ENCODE measurements around the gene AKR1A1. TPM values are rescaled to one million over a fixed set of nuclear protein-coding genes. Genes with fewer than 3 reads are reported as not detected.
A peak's percentile ranks its signal among the peaks of the same experiment; 100 is the strongest.

AKR1A1 gene
- total RNA-seq, 1 donor from 2014 or later: 179 TPM

DNA sequence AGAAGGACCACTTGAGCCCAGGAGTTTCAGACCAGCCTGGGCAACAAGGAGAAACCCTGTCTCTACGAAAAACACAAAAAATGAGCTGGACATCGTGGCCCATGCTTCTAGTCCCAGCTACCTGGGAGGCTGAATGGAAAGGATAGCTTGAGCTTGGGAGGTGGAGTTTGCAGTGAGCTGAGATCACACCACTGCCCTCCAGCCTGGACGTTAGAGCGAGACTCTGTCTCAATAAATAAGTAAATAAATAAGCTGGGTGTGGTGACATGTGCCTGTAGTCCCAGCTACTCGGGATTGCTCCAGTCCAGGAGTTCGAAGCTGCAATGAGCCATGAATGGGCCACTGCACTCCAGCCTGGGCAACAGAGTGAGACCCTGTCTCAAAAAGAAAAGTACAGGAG is 3.6 kb downstream of the AKR1A1 start:
- Mint-ChIP-seq H3K36me3 (peaks cover 14% of the 10 kb centered on the region), H3K9me3 (no peaks in the 10 kb centered on the region)
- TF ChIP-seq CTCF (conservative IDR thresholded peaks at IDR 0.05): no peak

GRCh38 chr1:45557422-45557944 is 6.9 kb downstream of the AKR1A1 start:
- H3K4me1 Mint-ChIP-seq (ENCODE audit: unreplicated experiment): peaks cover 10% of the 10 kb centered on the region
- no peak overlapping the region for H3K27ac Mint-ChIP-seq
- H3K27me3 Mint-ChIP-seq: no peaks in the 10 kb centered on the region
- H3K36me3 Mint-ChIP-seq: peaks cover 18% of the 10 kb centered on the region
- no peaks in the 10 kb centered on the region for H3K9me3 Mint-ChIP-seq
- DNase-seq (ENCODE audit: extremely low spot score, unreplicated experiment): no peak
- TF ChIP-seq CTCF (conservative IDR thresholded peaks at IDR 0.05): no peak
- peak overlapping the region; percentile 20 for H3K4me3 Mint-ChIP-seq

More for the DNA sequence above, 3.6 kb downstream of the AKR1A1 start:
- Mint-ChIP-seq H3K27me3 (peaks cover 3% of the 10 kb centered on the region), H3K4me1 (ENCODE audit: unreplicated experiment) (peaks cover 25% of the 10 kb centered on the region), H3K27ac (no peak overlapping the region), H3K4me3 (no peak overlapping the region)
- DNase-seq (ENCODE audit: extremely low spot score, unreplicated experiment): no peak

- no peak overlapping the region for H3K27ac Mint-ChIP-seq
- no peak for TF ChIP-seq CTCF (conservative IDR thresholded peaks at IDR 0.05)
- no peaks in the 10 kb centered on the region for H3K27me3 Mint-ChIP-seq
- H3K4me3 Mint-ChIP-seq: no peak overlapping the region
- peaks cover 31% of the 10 kb centered on the region for H3K36me3 Mint-ChIP-seq
- H3K9me3 Mint-ChIP-seq: no peaks in the 10 kb centered on the region
- H3K4me1 Mint-ChIP-seq (ENCODE audit: unreplicated experiment): peaks cover 4% of the 10 kb centered on the region
- DNase-seq (ENCODE audit: extremely low spot score, unreplicated experiment): no peak
Observed at GRCh38 chr1:45563843-45564242, 13.2 kb downstream of the AKR1A1 start.

GRCh38 chr1:45566722-45567121 is 16.1 kb downstream of the AKR1A1 start:
- no peak for TF ChIP-seq CTCF (conservative IDR thresholded peaks at IDR 0.05)
- no peaks in the 10 kb centered on the region for H3K4me1 Mint-ChIP-seq (ENCODE audit: unreplicated experiment)
- DNase-seq (ENCODE audit: extremely low spot score, unreplicated experiment): no peak
- H3K36me3 Mint-ChIP-seq: peaks cover 32% of the 10 kb centered on the region
- no peaks in the 10 kb centered on the region for H3K27me3 Mint-ChIP-seq
- H3K9me3 Mint-ChIP-seq: no peaks in the 10 kb centered on the region
- no peak overlapping the region for H3K4me3 Mint-ChIP-seq
- H3K27ac Mint-ChIP-seq: no peak overlapping the region

DNA sequence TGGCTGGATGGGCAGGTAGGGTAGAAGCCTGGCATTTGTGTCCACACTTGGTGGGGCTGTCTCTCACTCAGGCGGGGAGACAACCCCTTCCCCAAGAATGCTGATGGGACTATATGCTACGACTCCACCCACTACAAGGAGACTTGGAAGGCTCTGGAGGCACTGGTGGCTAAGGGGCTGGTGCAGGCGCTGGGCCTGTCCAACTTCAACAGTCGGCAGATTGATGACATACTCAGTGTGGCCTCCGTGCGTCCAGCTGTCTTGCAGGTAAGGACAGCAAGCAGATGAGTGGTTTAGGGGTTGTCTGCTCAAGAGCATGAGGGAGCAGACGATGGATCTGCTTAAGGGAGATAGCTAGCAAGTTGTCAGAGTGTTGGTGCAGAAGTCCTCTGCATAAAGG is 17.3 kb downstream of the AKR1A1 start:
- H3K4me1 Mint-ChIP-seq (ENCODE audit: unreplicated experiment): no peaks in the 10 kb centered on the region
- peaks cover 28% of the 10 kb centered on the region for H3K36me3 Mint-ChIP-seq
- H3K4me3 Mint-ChIP-seq: no peak overlapping the region
- DNase-seq (ENCODE audit: extremely low spot score, unreplicated experiment): no peak
- no peaks in the 10 kb centered on the region for H3K27me3 Mint-ChIP-seq
- no peak overlapping the region for H3K27ac Mint-ChIP-seq
- no peaks in the 10 kb centered on the region for H3K9me3 Mint-ChIP-seq
- TF ChIP-seq CTCF (conservative IDR thresholded peaks at IDR 0.05): no peak

DNA sequence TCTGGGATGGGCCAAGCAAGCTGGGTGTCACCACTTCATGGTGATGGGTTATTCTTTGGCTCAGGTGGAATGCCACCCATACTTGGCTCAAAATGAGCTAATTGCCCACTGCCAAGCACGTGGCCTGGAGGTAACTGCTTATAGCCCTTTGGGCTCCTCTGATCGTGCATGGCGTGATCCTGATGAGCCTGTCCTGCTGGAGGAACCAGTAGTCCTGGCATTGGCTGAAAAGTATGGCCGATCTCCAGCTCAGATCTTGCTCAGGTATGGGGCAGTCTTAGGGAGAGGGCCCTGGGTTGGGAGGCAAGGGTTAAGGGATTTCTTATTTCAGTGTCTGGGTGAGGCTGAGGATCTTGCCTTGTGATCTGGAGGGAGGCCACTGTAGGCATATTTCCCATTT is 17.8 kb downstream of the AKR1A1 start:
- H3K4me1 Mint-ChIP-seq (ENCODE audit: unreplicated experiment): peaks cover 2% of the 10 kb centered on the region
- H3K27ac Mint-ChIP-seq: no peak overlapping the region
- no peak for DNase-seq (ENCODE audit: extremely low spot score, unreplicated experiment)
- no peaks in the 10 kb centered on the region for H3K27me3 Mint-ChIP-seq
- H3K9me3 Mint-ChIP-seq: no peaks in the 10 kb centered on the region
- H3K4me3 Mint-ChIP-seq: no peak overlapping the region
- peaks cover 28% of the 10 kb centered on the region for H3K36me3 Mint-ChIP-seq
- TF ChIP-seq CTCF (conservative IDR thresholded peaks at IDR 0.05): no peak
